HG03378 (cell line): ENCODE results near the gene SLC25A45.
"Not testable (repeated sequence)": the region's sequence is repeated elsewhere in the genome, so short reads cannot be mapped to it uniquely, and the experiment has no call there.

Source experiments
- ATAC-seq: cut with Tn5 transposase; IDR thresholded peaks from one replicate; pipeline ENCODE4 v1.9.1; 2021; ENCODE audit warnings: mild to moderate bottlenecking, moderate library complexity; ENCODE audit not compliant: unreplicated experiment

Gene SLC25A45

DNA sequence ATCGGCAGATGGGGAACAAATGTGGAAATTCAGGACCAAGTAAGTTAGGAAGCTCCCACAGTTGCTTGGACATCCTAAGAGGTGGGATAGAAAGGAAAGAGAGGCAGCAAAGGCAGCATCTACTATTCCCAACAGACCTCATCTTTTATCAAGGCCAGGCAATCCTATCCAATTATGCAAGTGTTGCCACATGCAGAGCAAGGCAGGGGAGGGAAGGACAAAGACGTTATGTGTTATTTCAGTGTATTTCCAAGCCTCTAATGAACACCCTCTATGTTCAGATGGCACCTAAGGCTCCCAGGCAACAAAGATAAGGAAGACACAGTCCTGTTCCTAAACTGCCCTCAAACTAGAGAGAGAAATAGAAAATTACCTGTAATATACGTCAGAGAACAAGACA is 18.7 kb downstream of the SLC25A45 start:
- no peak for ATAC-seq

GRCh38 chr11:65362966-65363365 is 19.5 kb downstream of the SLC25A45 start:
- no peak for ATAC-seq

- ATAC-seq, result no peak
Observed at GRCh38 chr11:65362320-65362931, 20.0 kb downstream of the SLC25A45 start.

DNA sequence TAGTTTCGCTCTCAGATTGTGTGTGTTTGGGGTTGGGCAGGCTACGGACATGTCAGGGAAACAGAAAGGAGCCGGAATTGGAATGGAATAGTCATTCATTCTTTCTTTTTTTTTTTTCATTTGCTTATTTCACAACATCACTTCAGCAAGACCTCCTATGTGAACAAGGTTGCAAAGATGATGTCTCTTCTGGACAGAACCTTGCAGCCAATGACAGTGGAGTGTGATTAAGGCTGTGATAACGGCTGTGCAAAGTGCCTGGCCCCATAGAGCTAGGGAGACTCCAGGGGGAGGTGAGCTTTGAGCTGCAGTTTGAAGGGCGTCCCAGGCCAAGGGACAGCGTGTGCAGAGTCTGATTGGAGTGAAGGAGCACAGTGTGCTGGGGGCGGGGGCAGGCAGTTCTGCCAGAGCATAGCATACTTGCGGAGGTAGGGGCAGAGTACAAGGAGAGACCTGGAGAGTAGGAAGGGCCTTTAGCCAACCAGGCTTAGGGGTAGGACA is 24.5 kb downstream of the SLC25A45 start:
- no peak for ATAC-seq

- no peak for ATAC-seq
Observed at GRCh38 chr11:65356394-65356972, 26.0 kb downstream of the SLC25A45 start.

GRCh38 chr11:65355776-65356393 is 26.6 kb downstream of the SLC25A45 start:
- no peak for ATAC-seq

- no peak for ATAC-seq
Observed at GRCh38 chr11:65355013-65355775, 27.3 kb downstream of the SLC25A45 start.

DNA sequence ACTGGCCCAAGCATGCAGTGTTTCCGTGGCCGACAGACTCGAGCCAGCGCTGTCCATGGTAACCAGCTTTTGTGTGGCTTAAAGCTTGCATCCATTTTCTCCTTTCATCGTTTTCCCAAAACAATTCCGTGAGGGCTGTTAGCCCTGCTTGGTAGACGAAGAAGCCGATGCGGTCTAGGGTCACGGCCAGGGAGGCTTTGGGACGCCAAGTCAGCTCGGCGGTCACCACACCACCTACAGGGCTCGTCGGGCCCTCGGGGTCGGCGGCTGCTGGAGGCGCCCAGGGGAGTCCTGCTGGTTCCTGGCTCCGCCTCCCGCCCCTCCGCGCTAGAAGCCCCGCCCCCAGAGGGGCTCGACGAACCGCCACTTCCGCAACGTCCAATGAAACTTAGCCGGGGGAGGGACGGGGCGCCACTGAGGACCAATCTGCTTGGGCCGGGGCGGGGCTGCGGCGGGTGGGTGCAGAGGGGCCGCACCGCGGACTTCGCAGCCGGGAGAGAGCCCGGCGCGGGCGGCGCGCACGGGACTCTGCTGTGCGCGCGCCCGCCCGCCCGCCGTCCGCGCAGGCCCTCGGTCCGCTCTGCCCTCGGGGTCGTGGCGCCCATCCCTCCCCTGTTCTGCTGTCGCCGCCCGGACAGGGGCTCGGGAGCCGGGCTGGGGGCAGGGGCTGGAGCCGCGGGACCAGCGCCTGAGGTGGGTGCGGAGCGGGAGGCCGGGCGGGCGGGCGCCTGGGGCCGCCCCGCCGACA is 28.0 kb downstream of the SLC25A45 start, which contains the start of gene TIGD3:
Gene TIGD3 (plus strand): TSS at position 487 of the 748 bp plus-strand sequence. CDS start 1,058 bp downstream, outside the sequence.
- ATAC-seq, result peak; percentile 53

- no peak for ATAC-seq
Observed at GRCh38 chr11:65353900-65354264, 28.6 kb downstream of the SLC25A45 start.

DNA sequence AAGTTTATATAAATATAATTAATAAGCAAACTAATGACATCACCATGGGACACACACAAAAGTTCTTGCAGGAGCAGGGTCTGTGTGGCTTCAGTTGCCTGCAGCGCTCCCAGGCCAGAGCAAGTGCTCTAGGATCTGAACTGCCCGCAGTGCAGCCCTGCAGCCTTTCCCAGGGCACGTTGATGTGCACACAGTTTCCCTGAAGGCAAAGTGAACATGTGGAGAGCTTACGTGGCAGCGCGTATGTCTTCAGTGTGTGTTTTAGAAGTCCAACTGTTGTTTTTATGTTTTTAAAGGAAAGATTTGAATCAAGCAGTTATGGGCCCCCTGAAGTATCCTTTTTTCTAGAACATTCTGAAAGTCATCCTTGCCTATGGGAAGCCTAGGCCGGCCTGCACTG is 29.1 kb downstream of the SLC25A45 start:
- no peak for ATAC-seq

DNA sequence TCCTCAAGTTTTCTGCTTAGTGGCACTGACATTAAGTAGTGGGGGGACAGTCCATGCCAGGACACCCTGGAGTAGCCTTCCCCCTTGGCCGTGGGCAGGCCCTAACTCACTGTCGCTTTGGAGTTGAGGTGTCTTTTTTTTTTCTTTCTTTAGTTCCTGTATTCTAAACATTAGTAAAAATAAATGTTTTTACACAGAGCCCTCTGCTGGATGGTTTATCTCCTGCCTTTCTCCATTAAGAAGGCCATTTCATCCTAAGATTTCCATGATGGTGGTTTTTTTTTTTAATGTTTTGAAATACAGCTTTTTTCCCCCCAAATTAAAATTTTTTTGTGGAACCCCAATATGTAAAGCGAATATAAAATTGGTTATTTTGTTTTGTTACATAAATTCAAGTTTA is 29.7 kb downstream of the SLC25A45 start:
- no peak for ATAC-seq

GRCh38 chr11:65351511-65351910 is 30.9 kb downstream of the SLC25A45 start:
- no peak for ATAC-seq

DNA sequence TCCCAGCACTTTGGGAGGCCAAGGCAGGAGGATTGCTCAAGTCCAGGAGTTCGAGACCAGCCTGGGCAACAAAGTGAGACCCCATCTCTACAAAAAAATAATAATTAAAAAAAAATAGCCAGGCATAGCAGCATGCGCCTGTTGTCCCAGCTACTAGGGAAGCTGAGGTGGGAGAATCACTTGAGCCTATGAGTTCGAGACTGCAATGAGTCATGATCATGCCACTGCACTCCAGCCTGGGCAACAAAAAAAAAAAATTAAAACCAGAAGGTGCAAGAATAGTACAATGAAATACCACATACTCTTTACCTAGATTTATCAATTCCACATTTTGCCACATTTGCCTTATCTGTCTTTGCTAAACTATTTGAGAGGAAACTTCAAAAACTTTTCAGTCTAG is 40.6 kb downstream of the SLC25A45 start:
- no peak for ATAC-seq

DNA sequence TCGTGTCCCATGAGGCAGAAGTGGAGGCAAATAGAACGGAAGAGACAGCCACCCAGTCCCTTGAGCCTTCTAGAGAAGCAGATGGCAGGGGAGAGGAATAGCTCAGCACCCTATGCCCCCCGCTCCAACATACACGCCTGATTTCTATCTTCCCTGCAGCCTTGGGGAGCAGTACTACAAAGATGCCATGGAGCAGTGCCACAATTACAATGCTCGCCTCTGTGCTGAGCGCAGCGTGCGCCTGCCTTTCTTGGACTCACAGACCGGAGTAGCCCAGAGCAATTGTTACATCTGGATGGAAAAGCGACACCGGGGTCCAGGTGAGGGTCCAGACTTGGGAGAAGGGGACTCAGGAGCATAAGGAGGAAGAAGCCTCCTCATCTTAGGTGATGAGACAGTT is 42.2 kb downstream of the SLC25A45 start:
- ATAC-seq, result no peak

GRCh38 chr11:65338676-65339075 is 43.8 kb downstream of the SLC25A45 start:
- ATAC-seq, result no peak

- no peak for ATAC-seq
Observed at GRCh38 chr11:65334696-65335295, 47.6 kb downstream of the SLC25A45 start.

DNA sequence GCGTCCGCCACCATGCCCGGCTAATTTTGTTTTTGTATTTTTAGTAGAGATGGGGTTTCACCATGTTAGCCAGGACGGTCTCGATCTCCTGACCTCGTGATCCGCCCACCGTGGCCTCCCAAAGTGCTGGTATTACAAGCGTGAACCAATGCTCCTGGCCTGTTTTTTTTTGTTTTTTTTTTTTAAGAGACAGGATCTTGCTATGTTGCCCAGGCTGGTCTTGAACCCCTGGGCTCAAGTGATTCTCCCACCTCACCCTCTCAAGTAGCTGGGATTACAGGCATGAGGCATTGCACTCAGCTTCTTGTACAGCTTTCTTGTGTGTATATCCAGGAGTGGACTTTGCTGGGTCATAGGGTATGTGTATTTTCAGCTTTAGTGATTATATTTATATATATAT is 49.9 kb downstream of the SLC25A45 start:
- not testable (repeated sequence) for ATAC-seq

DNA sequence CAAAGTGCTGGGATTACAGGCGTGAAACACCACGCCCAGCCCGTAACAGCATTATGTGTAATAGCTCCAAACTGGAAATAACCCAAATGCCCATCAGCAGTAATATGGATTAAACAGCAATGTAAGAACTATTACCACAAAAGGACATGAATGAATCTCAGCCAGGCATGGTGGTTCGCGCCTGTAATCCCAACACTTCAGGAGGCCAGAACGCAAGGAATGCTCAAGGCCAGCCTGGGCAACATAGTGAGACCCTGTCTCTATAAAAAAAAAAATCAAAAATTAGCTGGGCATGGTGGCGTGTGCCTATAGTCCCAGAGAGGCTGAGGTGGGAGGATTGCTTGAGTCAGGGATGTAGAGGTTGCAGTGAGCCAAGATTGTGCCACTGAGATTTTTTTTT is 51.9 kb downstream of the SLC25A45 start:
- no peak for ATAC-seq

GRCh38 chr11:65329944-65330403 is 52.5 kb downstream of the SLC25A45 start:
- ATAC-seq, result no peak

DNA sequence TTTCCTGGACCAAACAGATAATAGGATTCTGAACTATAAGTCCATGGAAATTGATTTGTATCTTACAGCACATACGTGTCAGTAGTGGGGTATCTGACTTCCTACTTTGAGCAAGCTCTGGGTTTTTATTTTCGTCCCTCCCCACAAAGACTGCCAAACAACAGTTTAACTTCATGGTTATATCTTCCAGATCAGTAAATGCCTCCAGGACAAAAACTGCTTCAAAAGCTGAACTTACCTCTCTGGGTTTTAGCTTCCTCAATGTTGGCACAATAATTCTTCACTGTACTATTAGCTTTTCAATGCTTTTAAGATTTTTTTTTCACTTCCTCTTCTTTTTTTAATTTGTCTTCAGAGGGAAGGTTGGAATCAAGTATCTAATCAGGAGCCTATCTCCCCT is 53.0 kb downstream of the SLC25A45 start:
- no peak for ATAC-seq
